T-helper 2 cell treated with Interferon-gamma antibody and Interleukin-4, amounts not matched to agents 100 ng/mL and 5 ng/mL, for 36 hours (primary cell): ENCODE data around the gene CAMSAP3. TPM values are rescaled to one million over a fixed set of nuclear protein-coding genes. Genes with fewer than 3 reads are reported as not detected.
"Not testable (repeated sequence)": the region's sequence is repeated elsewhere in the genome, so short reads cannot be mapped to it uniquely, and the experiment has no call there.

Experiments
- intact Hi-C: fragments of 100-400 bp; cut with micrococcal nuclease; formaldehyde crosslinking; loops from one replicate; pipeline ENCODE4 v1.15.1; 2023
- total RNA-seq: library from RNA; stranded (reverse); gene quantifications from 2 replicates; pipeline ENCODE4 v1.2.3, GENCODE V29; 2022

CAMSAP3 gene
- total RNA-seq, 1 donor from 2014 or later: 0.16 TPM

GRCh38 chr19:7629347-7630054, 33.8 kb downstream of the CAMSAP3 start, which contains the start of the genes PET100 and XAB2:
PET100 (plus strand) TSS chr19:7629793; CDS start chr19:7629834, 41 bp downstream.
XAB2 (minus strand) TSS chr19:7629545; CDS start chr19:7629527, 18 bp downstream.
- intact Hi-C loops: loop anchor here (1.0 kb wide), 2 partner anchors 94 to 200 kb away; partner anchors contain the start of gene PNPLA6

GRCh38 chr19:7631577-7631976, 35.9 kb downstream of the CAMSAP3 start:
- intact Hi-C loops: no loop called here

GRCh38 chr19:7632340-7633203, 36.9 kb downstream of the CAMSAP3 start:
- intact Hi-C loops: no loop called here

- intact Hi-C loops: no loop called here
These were observed 38.0 kb downstream of the CAMSAP3 start, which contains the start of gene PCP2 for GRCh38 chr19:7633698-7634097. PCP2 (minus strand) TSS chr19:7633719; CDS start chr19:7633457, 262 bp downstream.

- intact Hi-C loops: no loop called here
These were observed 40.0 kb downstream of the CAMSAP3 start for GRCh38 chr19:7635670-7636069.

- intact Hi-C loops: no loop called here
These were observed 40.6 kb downstream of the CAMSAP3 start for GRCh38 chr19:7636317-7636690.

GRCh38 chr19:7636691-7637373, 41.2 kb downstream of the CAMSAP3 start, which contains the start of gene STXBP2:
STXBP2 (plus strand) TSS chr19:7637110; CDS start chr19:7637150, 40 bp downstream.
- intact Hi-C loops: no loop called here

- intact Hi-C loops: no loop called here
These were observed 42.0 kb downstream of the CAMSAP3 start for GRCh38 chr19:7637374-7638256.

GRCh38 chr19:7638802-7639465, 43.3 kb downstream of the CAMSAP3 start:
- intact Hi-C loops: no loop called here

- intact Hi-C loops: no loop called here
These were observed 44.2 kb downstream of the CAMSAP3 start for GRCh38 chr19:7639863-7640348.

- intact Hi-C loops: no loop called here
These were observed 45.1 kb downstream of the CAMSAP3 start for GRCh38 chr19:7640803-7641202.

- intact Hi-C loops: no loop called here
These were observed 45.9 kb downstream of the CAMSAP3 start for GRCh38 chr19:7641290-7642276.

- intact Hi-C loops: no loop called here
These were observed 46.8 kb downstream of the CAMSAP3 start for GRCh38 chr19:7642295-7643030.

- intact Hi-C loops: no loop called here
These were observed 47.4 kb downstream of the CAMSAP3 start for GRCh38 chr19:7643031-7643415.

GRCh38 chr19:7643629-7644549, 48.2 kb downstream of the CAMSAP3 start:
- intact Hi-C loops: not testable (repeated sequence)

GRCh38 chr19:7644550-7644877, 48.9 kb downstream of the CAMSAP3 start:
- intact Hi-C loops: no loop called here

GRCh38 chr19:7645163-7645562, 49.5 kb downstream of the CAMSAP3 start:
- intact Hi-C loops: no loop called here
